GM19328 (cell line): ENCODE results near the gene BSN.
"Not testable (repeated sequence)": the region's sequence is repeated elsewhere in the genome, so short reads cannot be mapped to it uniquely, and the experiment has no call there.

ENCODE experiments used
- ATAC-seq: cut with Tn5 transposase; IDR thresholded peaks from one replicate; pipeline ENCODE4 v1.9.1; 2021; ENCODE audit warnings: mild to moderate bottlenecking, moderate library complexity; ENCODE audit not compliant: unreplicated experiment

The BSN gene

GRCh38 chr3:49668861-49669260 is 114.6 kb downstream of the BSN start:
- no peak for ATAC-seq

GRCh38 chr3:49669352-49669751 is 115.1 kb downstream of the BSN start:
- ATAC-seq: no peak

GRCh38 chr3:49670940-49671290 is 116.6 kb downstream of the BSN start:
- ATAC-seq: no peak

- no peak for ATAC-seq
Observed at GRCh38 chr3:49671291-49672288, 117.3 kb downstream of the BSN start.

GRCh38 chr3:49673121-49673714 is 118.9 kb downstream of the BSN start:
- ATAC-seq: no peak

- ATAC-seq: peak; percentile 81
Observed at GRCh38 chr3:49673715-49674496, 119.6 kb downstream of the BSN start, which contains the start of gene APEH. APEH (plus strand) TSS chr3:49674351; CDS start chr3:49674402, 51 bp downstream.

- ATAC-seq: peak; percentile 25
Observed at GRCh38 chr3:49674497-49674983, 120.3 kb downstream of the BSN start.

GRCh38 chr3:49675912-49676311 is 121.6 kb downstream of the BSN start:
- ATAC-seq: no peak

GRCh38 chr3:49680493-49681231 is 126.4 kb downstream of the BSN start:
- ATAC-seq: no peak

- no peak for ATAC-seq
Observed at GRCh38 chr3:49681232-49681522, 126.9 kb downstream of the BSN start.

- no peak for ATAC-seq
Observed at GRCh38 chr3:49681543-49681942, 127.3 kb downstream of the BSN start.

- ATAC-seq: no peak
Observed at GRCh38 chr3:49683162-49683561, 128.9 kb downstream of the BSN start.

GRCh38 chr3:49684453-49684852 is 130.2 kb downstream of the BSN start:
- not testable (repeated sequence) for ATAC-seq

GRCh38 chr3:49685103-49685502 is 130.8 kb downstream of the BSN start:
- not testable (repeated sequence) for ATAC-seq

GRCh38 chr3:49685846-49686245 is 131.6 kb downstream of the BSN start:
- ATAC-seq: not testable (repeated sequence)

- ATAC-seq: not testable (repeated sequence)
Observed at GRCh38 chr3:49686346-49686745, 132.1 kb downstream of the BSN start.

GRCh38 chr3:49686769-49687423 is 132.6 kb downstream of the BSN start:
- not testable (repeated sequence) for ATAC-seq

GRCh38 chr3:49687424-49687795 is 133.1 kb downstream of the BSN start:
- ATAC-seq: not testable (repeated sequence)

- ATAC-seq: not testable (repeated sequence)
Observed at GRCh38 chr3:49688338-49689045, 134.2 kb downstream of the BSN start.
